ENCODE results near the gene EIF6.
"Not testable (repeated sequence)": the region's sequence is repeated elsewhere in the genome, so short reads cannot be mapped to it uniquely, and the experiment has no call there.

EIF6 gene

GRCh38 chr20:35253010-35253409 is 31.6 kb downstream of the EIF6 start:
- H3K27me3 Mint-ChIP-seq (ENCODE audit: low read depth, poor library complexity) = peaks cover 8% of the 10 kb centered on the region
- H3K27ac Mint-ChIP-seq = no peak overlapping the region
- DNase-seq = no peak
- TF ChIP-seq CTCF (IDR thresholded peaks at IDR 0.05) = no peak
- no peaks in the 10 kb centered on the region for H3K9me3 Mint-ChIP-seq
- H3K4me1 Mint-ChIP-seq = peaks cover 5% of the 10 kb centered on the region
- H3K36me3 Mint-ChIP-seq (ENCODE audit: low read depth) = no peaks in the 10 kb centered on the region
- no peak overlapping the region for H3K4me3 Mint-ChIP-seq

GRCh38 chr20:35252598-35252997 is 32.0 kb downstream of the EIF6 start:
- not testable (repeated sequence) for H3K27me3 Mint-ChIP-seq (ENCODE audit: low read depth, poor library complexity); H3K9me3 Mint-ChIP-seq; H3K4me3 Mint-ChIP-seq; H3K36me3 Mint-ChIP-seq (ENCODE audit: low read depth); H3K27ac Mint-ChIP-seq; H3K4me1 Mint-ChIP-seq; DNase-seq

GRCh38 chr20:35252037-35252461 is 32.5 kb downstream of the EIF6 start:
- Mint-ChIP-seq H3K36me3 (ENCODE audit: low read depth) (no peaks in the 10 kb centered on the region), H3K27me3 (ENCODE audit: low read depth, poor library complexity) (peaks cover 12% of the 10 kb centered on the region), H3K4me1 (peaks cover 5% of the 10 kb centered on the region), H3K4me3 (no peak overlapping the region), H3K9me3 (no peaks in the 10 kb centered on the region), H3K27ac (no peak overlapping the region)
- no peak for TF ChIP-seq CTCF (IDR thresholded peaks at IDR 0.05)
- no peak for DNase-seq

- no peaks in the 10 kb centered on the region for H3K36me3 Mint-ChIP-seq (ENCODE audit: low read depth)
- peaks cover 12% of the 10 kb centered on the region for H3K27me3 Mint-ChIP-seq (ENCODE audit: low read depth, poor library complexity)
- H3K4me3 Mint-ChIP-seq = no peak overlapping the region
- no peaks in the 10 kb centered on the region for H3K9me3 Mint-ChIP-seq
- DNase-seq = no peak
- TF ChIP-seq CTCF (IDR thresholded peaks at IDR 0.05) = no peak
- peaks cover 5% of the 10 kb centered on the region for H3K4me1 Mint-ChIP-seq
- no peak overlapping the region for H3K27ac Mint-ChIP-seq
These were observed 33.0 kb downstream of the EIF6 start for GRCh38 chr20:35251613-35251940.

- peaks cover 8% of the 10 kb centered on the region for H3K27me3 Mint-ChIP-seq (ENCODE audit: low read depth, poor library complexity)
- no peaks in the 10 kb centered on the region for H3K36me3 Mint-ChIP-seq (ENCODE audit: low read depth)
- no peak overlapping the region for H3K27ac Mint-ChIP-seq
- DNase-seq = no peak
- TF ChIP-seq CTCF (IDR thresholded peaks at IDR 0.05) = no peak
- H3K9me3 Mint-ChIP-seq = no peaks in the 10 kb centered on the region
- H3K4me3 Mint-ChIP-seq = no peak overlapping the region
- H3K4me1 Mint-ChIP-seq = peaks cover 5% of the 10 kb centered on the region
These were observed 35.7 kb downstream of the EIF6 start for GRCh38 chr20:35248641-35249475.

GRCh38 chr20:35246723-35247122 is 37.8 kb downstream of the EIF6 start:
- DNase-seq = no peak
- no peaks in the 10 kb centered on the region for H3K36me3 Mint-ChIP-seq (ENCODE audit: low read depth)
- H3K4me1 Mint-ChIP-seq = peaks cover 5% of the 10 kb centered on the region
- H3K27ac Mint-ChIP-seq = no peak overlapping the region
- H3K27me3 Mint-ChIP-seq (ENCODE audit: low read depth, poor library complexity) = peaks cover 12% of the 10 kb centered on the region
- H3K4me3 Mint-ChIP-seq = no peak overlapping the region
- TF ChIP-seq CTCF (IDR thresholded peaks at IDR 0.05) = no peak
- no peaks in the 10 kb centered on the region for H3K9me3 Mint-ChIP-seq

Data from nephron progenitor cell (in vitro differentiated cells).